Measurements from ENCODE around the gene GYPB. TPM values are rescaled to one million over a fixed set of nuclear protein-coding genes. Genes with fewer than 3 reads are reported as not detected.
"Not testable (repeated sequence)": the region's sequence is repeated elsewhere in the genome, so short reads cannot be mapped to it uniquely, and the experiment has no call there.

The GYPB gene
- total and polyA plus RNA-seq, 7 experiments from 2014 or later = not detected

- H3K27me3 ChIP-seq (ENCODE audit: control insufficient read depth in 2 of 2, insufficient read depth in 2 of 2, low read length in 2 of 2); H3K4me1 ChIP-seq (ENCODE audit: control insufficient read depth in 2 of 2, insufficient read depth in 2 of 2, low read length in 2 of 2); H3K36me3 ChIP-seq (ENCODE audit: control insufficient read depth in 2 of 3, insufficient read depth in 3 of 3, low read length in 3 of 3); CTCF ChIA-PET; H3K27me3 Mint-ChIP-seq; H3K4me3 Mint-ChIP-seq; H3K4me3 ChIP-seq (ENCODE audit: low read length); DNase-seq; ATAC-seq; H3K27ac ChIP-seq (ENCODE audit: low read depth, low read length); H3K9me3 Mint-ChIP-seq; H3K27ac Mint-ChIP-seq; intact Hi-C loops (cut with micrococcal nuclease); POLR2A ChIA-PET; H3K9me3 ChIP-seq (ENCODE audit: control insufficient read depth in 2 of 3, low read length in 3 of 3); H3K36me3 Mint-ChIP-seq; H3K4me1 Mint-ChIP-seq: not testable (repeated sequence)
Measured at GRCh38 chr4:144003205-144003889, 15.8 kb downstream of the GYPB start.

DNA sequence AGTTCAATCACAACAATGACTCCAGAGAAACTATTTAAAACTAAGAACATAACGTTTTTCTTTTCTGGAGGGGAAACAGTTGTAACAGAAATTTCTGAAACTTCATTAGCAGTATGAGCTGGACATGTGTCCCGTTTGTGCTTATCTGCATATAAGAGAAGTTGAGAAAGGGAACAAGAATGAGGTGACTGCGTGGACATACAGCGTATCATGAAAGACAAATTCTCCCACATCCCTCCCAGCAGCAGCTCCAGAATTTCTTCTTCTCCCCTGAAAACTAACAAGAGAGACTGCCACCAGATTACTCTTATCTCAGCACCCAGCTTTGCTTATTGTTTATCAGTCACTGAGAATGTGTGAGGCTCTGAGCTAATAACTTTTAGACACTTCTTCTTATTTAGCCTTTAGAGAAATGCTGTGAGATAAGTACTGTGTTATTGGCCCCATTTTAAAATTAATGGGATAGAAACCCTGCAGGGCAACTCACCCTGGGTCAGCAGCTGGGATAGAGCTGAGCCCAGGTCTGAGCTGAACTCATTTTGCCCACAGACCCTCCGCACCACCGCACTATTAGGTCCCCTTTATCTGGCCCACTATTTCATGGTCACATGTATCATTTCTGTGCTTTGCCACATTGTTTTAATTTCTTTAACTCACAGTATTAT lies 18.7 kb downstream of the GYPB start:
- H3K4me1 Mint-ChIP-seq; POLR2A ChIA-PET; H3K27me3 ChIP-seq (ENCODE audit: control insufficient read depth in 2 of 2, insufficient read depth in 2 of 2, low read length in 2 of 2); H3K27me3 Mint-ChIP-seq; DNase-seq; intact Hi-C loops (cut with micrococcal nuclease); H3K27ac ChIP-seq (ENCODE audit: low read depth, low read length); H3K9me3 Mint-ChIP-seq; H3K4me1 ChIP-seq (ENCODE audit: control insufficient read depth in 2 of 2, insufficient read depth in 2 of 2, low read length in 2 of 2); H3K27ac Mint-ChIP-seq; H3K4me3 ChIP-seq (ENCODE audit: low read length); CTCF ChIA-PET; H3K36me3 ChIP-seq (ENCODE audit: control insufficient read depth in 2 of 3, insufficient read depth in 3 of 3, low read length in 3 of 3); H3K9me3 ChIP-seq (ENCODE audit: control insufficient read depth in 2 of 3, low read length in 3 of 3); H3K36me3 Mint-ChIP-seq; H3K4me3 Mint-ChIP-seq; ATAC-seq: not testable (repeated sequence)

DNA sequence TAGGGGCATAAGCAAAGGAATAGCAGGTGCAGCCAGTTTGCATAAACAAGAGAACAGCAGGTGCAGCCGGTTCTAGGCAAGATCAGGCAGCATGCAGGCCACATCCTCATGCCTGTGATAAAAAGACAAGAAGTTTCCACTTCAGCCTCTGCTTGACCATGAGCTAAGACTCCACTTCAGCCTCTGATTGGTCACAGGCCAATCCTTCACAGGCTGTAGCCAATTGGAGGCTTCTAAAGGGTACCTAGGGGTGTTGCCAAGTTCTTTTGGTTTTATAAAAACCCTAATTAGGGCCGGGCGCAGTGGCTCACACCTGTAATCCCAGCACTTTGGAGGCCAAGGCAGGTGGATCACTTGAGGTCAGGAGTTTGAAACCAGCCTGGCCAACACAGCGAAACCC lies 23.0 kb downstream of the GYPB start:
- H3K9me3 ChIP-seq (ENCODE audit: control insufficient read depth in 2 of 3, low read length in 3 of 3); H3K27me3 ChIP-seq (ENCODE audit: control insufficient read depth in 2 of 2, insufficient read depth in 2 of 2, low read length in 2 of 2); CTCF ChIA-PET; H3K4me3 ChIP-seq (ENCODE audit: low read length); ATAC-seq; intact Hi-C loops (cut with micrococcal nuclease); H3K27ac ChIP-seq (ENCODE audit: low read depth, low read length); H3K4me3 Mint-ChIP-seq; H3K9me3 Mint-ChIP-seq; POLR2A ChIA-PET; H3K36me3 Mint-ChIP-seq; DNase-seq; H3K27ac Mint-ChIP-seq; H3K27me3 Mint-ChIP-seq; H3K4me1 Mint-ChIP-seq; H3K4me1 ChIP-seq (ENCODE audit: control insufficient read depth in 2 of 2, insufficient read depth in 2 of 2, low read length in 2 of 2); H3K36me3 ChIP-seq (ENCODE audit: control insufficient read depth in 2 of 3, insufficient read depth in 3 of 3, low read length in 3 of 3): not testable (repeated sequence)

- H3K27me3 Mint-ChIP-seq; H3K4me3 ChIP-seq (ENCODE audit: low read length); H3K36me3 ChIP-seq (ENCODE audit: control insufficient read depth in 2 of 3, insufficient read depth in 3 of 3, low read length in 3 of 3); H3K9me3 ChIP-seq (ENCODE audit: control insufficient read depth in 2 of 3, low read length in 3 of 3); CTCF ChIA-PET; POLR2A ChIA-PET; DNase-seq; H3K4me3 Mint-ChIP-seq; H3K27me3 ChIP-seq (ENCODE audit: control insufficient read depth in 2 of 2, insufficient read depth in 2 of 2, low read length in 2 of 2); H3K4me1 ChIP-seq (ENCODE audit: control insufficient read depth in 2 of 2, insufficient read depth in 2 of 2, low read length in 2 of 2); H3K27ac Mint-ChIP-seq; intact Hi-C loops (cut with micrococcal nuclease); H3K27ac ChIP-seq (ENCODE audit: low read depth, low read length); H3K36me3 Mint-ChIP-seq; H3K9me3 Mint-ChIP-seq; ATAC-seq; H3K4me1 Mint-ChIP-seq: not testable (repeated sequence)
Measured at GRCh38 chr4:143991761-143992160, 27.4 kb downstream of the GYPB start.

GRCh38 chr4:143990717-143991116 lies 28.5 kb downstream of the GYPB start:
- H3K27ac ChIP-seq (ENCODE audit: low read depth, low read length); H3K4me1 Mint-ChIP-seq; H3K9me3 ChIP-seq (ENCODE audit: control insufficient read depth in 2 of 3, low read length in 3 of 3); H3K36me3 ChIP-seq (ENCODE audit: control insufficient read depth in 2 of 3, insufficient read depth in 3 of 3, low read length in 3 of 3); H3K27ac Mint-ChIP-seq; H3K9me3 Mint-ChIP-seq; H3K27me3 ChIP-seq (ENCODE audit: control insufficient read depth in 2 of 2, insufficient read depth in 2 of 2, low read length in 2 of 2); CTCF ChIA-PET; ATAC-seq; DNase-seq; H3K27me3 Mint-ChIP-seq; H3K4me3 Mint-ChIP-seq; H3K4me1 ChIP-seq (ENCODE audit: control insufficient read depth in 2 of 2, insufficient read depth in 2 of 2, low read length in 2 of 2); H3K4me3 ChIP-seq (ENCODE audit: low read length); intact Hi-C loops (cut with micrococcal nuclease); POLR2A ChIA-PET: not testable (repeated sequence)
- peaks cover 0 to 11% (median 0%) of the 10 kb centered on the region in 5 donors for H3K36me3 Mint-ChIP-seq

DNA sequence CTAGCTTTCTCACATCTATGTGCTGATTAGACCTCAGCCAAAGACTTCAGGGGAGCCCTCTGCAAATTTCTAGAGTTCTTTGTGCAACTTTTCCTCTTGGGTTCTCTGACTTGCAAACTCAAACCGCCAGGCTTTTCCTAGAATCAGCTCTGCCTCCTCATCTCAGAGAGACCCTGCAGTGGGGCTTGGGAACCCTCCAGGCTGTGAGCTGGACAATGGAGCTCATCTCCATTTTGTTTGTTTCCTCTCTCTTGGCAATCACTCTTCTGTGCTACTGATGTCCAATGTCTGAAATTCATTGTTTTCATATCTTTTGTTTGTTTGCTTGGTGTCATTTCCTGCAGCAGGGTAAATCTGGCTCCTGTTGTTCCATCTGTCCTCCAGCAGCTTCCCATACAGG lies 33.0 kb downstream of the GYPB start:
- H3K27ac Mint-ChIP-seq = no peak overlapping the region
- no peaks in the 10 kb centered on the region for H3K36me3 ChIP-seq (ENCODE audit: control insufficient read depth in 2 of 3, insufficient read depth in 3 of 3, low read length in 3 of 3)
- no peak overlapping the region for H3K4me3 ChIP-seq (ENCODE audit: low read length)
- H3K36me3 Mint-ChIP-seq = peaks cover 0 to 11% (median 0%) of the 10 kb centered on the region in 5 donors
- intact Hi-C loops (cut with micrococcal nuclease) = no loop called here
- H3K9me3 ChIP-seq (ENCODE audit: control insufficient read depth in 2 of 3, low read length in 3 of 3) = no peaks in the 10 kb centered on the region
- peaks cover 0 to 4% (median 0%) of the 10 kb centered on the region in 11 donors for H3K9me3 Mint-ChIP-seq
- CTCF ChIA-PET = no interaction called here
- peaks cover 0 to 10% (median 4%) of the 10 kb centered on the region in 5 donors for H3K27me3 Mint-ChIP-seq
- POLR2A ChIA-PET = no interaction called here
- H3K4me1 Mint-ChIP-seq = no peaks in the 10 kb centered on the region
- ATAC-seq (no peak), DNase-seq (no peak)
- no peaks in the 10 kb centered on the region for H3K4me1 ChIP-seq (ENCODE audit: control insufficient read depth in 2 of 2, insufficient read depth in 2 of 2, low read length in 2 of 2)
- no peak overlapping the region for H3K4me3 Mint-ChIP-seq
- no peak overlapping the region for H3K27ac ChIP-seq (ENCODE audit: low read depth, low read length)
- H3K27me3 ChIP-seq (ENCODE audit: control insufficient read depth in 2 of 2, insufficient read depth in 2 of 2, low read length in 2 of 2) = no peaks in the 10 kb centered on the region

GRCh38 chr4:143980776-143981175 lies 38.4 kb downstream of the GYPB start:
- POLR2A ChIA-PET; H3K27ac Mint-ChIP-seq; H3K4me1 ChIP-seq (ENCODE audit: control insufficient read depth in 2 of 2, insufficient read depth in 2 of 2, low read length in 2 of 2); H3K4me3 Mint-ChIP-seq; H3K27me3 ChIP-seq (ENCODE audit: control insufficient read depth in 2 of 2, insufficient read depth in 2 of 2, low read length in 2 of 2); intact Hi-C loops (cut with micrococcal nuclease); DNase-seq; H3K36me3 ChIP-seq (ENCODE audit: control insufficient read depth in 2 of 3, insufficient read depth in 3 of 3, low read length in 3 of 3); H3K9me3 ChIP-seq (ENCODE audit: control insufficient read depth in 2 of 3, low read length in 3 of 3); H3K4me3 ChIP-seq (ENCODE audit: low read length); H3K27me3 Mint-ChIP-seq; H3K4me1 Mint-ChIP-seq; H3K9me3 Mint-ChIP-seq; H3K36me3 Mint-ChIP-seq; H3K27ac ChIP-seq (ENCODE audit: low read depth, low read length); ATAC-seq; CTCF ChIA-PET: not testable (repeated sequence)
